ENCODE measurements around the gene UBAC1.

The UBAC1 gene

GRCh38 chr9:135961277-135961715, at the start of gene UBAC1:
Gene UBAC1 (minus strand): TSS chr9:135961373. CDS start chr9:135961162, 211 bp downstream.
- DNase-seq = peak; percentile 74

- DNase-seq = no peak
Observed at GRCh38 chr9:136010615-136011361, 49.6 kb upstream of the UBAC1 start.

- no peak for DNase-seq
Observed at GRCh38 chr9:136010176-136010575, 49.0 kb upstream of the UBAC1 start.

GRCh38 chr9:136009516-136009915, 48.3 kb upstream of the UBAC1 start:
- DNase-seq = no peak

GRCh38 chr9:136008693-136008997, 47.5 kb upstream of the UBAC1 start:
- no peak for DNase-seq

- DNase-seq = peak; percentile 37
Observed at GRCh38 chr9:136007934-136008692, 46.9 kb upstream of the UBAC1 start.

GRCh38 chr9:136007276-136007933, 46.2 kb upstream of the UBAC1 start:
- no peak for DNase-seq

GRCh38 chr9:136006169-136006568, 45.0 kb upstream of the UBAC1 start:
- no peak for DNase-seq

- no peak for DNase-seq
Observed at GRCh38 chr9:136004712-136005111, 43.5 kb upstream of the UBAC1 start.

- DNase-seq = no peak
Observed at GRCh38 chr9:136004219-136004618, 43.0 kb upstream of the UBAC1 start.

- DNase-seq = no peak
Observed at GRCh38 chr9:136003411-136004218, 42.4 kb upstream of the UBAC1 start.

GRCh38 chr9:136002881-136003280, 41.7 kb upstream of the UBAC1 start:
- DNase-seq = no peak

- no peak for DNase-seq
Observed at GRCh38 chr9:136002215-136002614, 41.0 kb upstream of the UBAC1 start.

GRCh38 chr9:136001231-136001630, 40.1 kb upstream of the UBAC1 start:
- no peak for DNase-seq

GRCh38 chr9:135998410-135999071, 37.4 kb upstream of the UBAC1 start:
- no peak for DNase-seq

- DNase-seq = no peak
Observed at GRCh38 chr9:135998016-135998380, 36.8 kb upstream of the UBAC1 start.

GRCh38 chr9:135997090-135998015, 36.2 kb upstream of the UBAC1 start:
- no peak for DNase-seq

GRCh38 chr9:135995816-135996215, 34.6 kb upstream of the UBAC1 start:
- no peak for DNase-seq

- no peak for DNase-seq
Observed at GRCh38 chr9:135994501-135995192, 33.5 kb upstream of the UBAC1 start.

GRCh38 chr9:135993765-135994500, 32.8 kb upstream of the UBAC1 start:
- no peak for DNase-seq
